ENCODE results near the gene NRN1. TPM values are rescaled to one million over a fixed set of nuclear protein-coding genes. Genes with fewer than 3 reads are reported as not detected.
A peak's percentile ranks its signal among the peaks of the same experiment; 100 is the strongest.

Gene NRN1
- total and polyA plus RNA-seq, 2 donors (not counting 1 experiment from before 2014, with no cell fraction given), result 0.12 TPM; not detected in 1

DNA sequence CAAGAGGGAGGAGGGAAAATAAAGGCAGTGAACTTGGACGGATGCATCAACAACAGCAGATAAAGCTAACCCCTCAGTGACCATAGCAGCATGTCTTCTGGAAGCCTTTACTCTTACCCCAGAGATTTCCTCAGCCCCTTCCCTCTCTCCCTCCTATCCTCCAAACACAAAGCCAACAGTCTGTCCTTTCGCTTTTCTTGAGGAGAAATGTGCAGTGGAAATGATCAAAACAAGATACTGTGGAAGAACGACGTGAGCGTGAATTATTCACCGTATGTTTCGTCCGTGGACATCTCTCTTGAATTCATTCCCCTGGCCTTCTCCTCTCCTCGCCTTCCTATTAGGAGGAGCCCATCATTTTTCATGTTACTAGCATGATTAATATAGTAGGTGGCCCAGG is 8.5 kb downstream of the NRN1 start:
- H3K9ac ChIP-seq (ENCODE audit: insufficient read depth, low read length), result no peak overlapping the region
- no peak overlapping the region for H3K27ac ChIP-seq (ENCODE audit: insufficient read depth, low read length)
- no peaks in the 10 kb centered on the region for H3K36me3 ChIP-seq (ENCODE audit: control insufficient read depth, insufficient read depth, low read length)
- H4K20me1 ChIP-seq (ENCODE audit: control insufficient read depth, extremely low read depth, insufficient read depth, low read length), result no peaks in the 10 kb centered on the region
- peaks cover 73% of the 10 kb centered on the region for H3K27me3 ChIP-seq (ENCODE audit: control insufficient read depth, insufficient read depth, low read length)
- no peaks in the 10 kb centered on the region for H3K9me3 ChIP-seq (ENCODE audit: control insufficient read depth, insufficient read depth, low read depth, low read length)
- H3K4me3 ChIP-seq (replicated peaks in 1 of 4; ENCODE audit: control extremely low read depth in 1 of 4, insufficient read depth in 1 of 4, low read depth in 3 of 4, low read length in 4 of 4), result peak overlapping the region in 1 of 4 experiments; percentile 10
- no peaks in the 10 kb centered on the region for H3K79me2 ChIP-seq (ENCODE audit: control insufficient read depth, insufficient read depth, low read length)
- H3K4me2 ChIP-seq (ENCODE audit: extremely low read depth, insufficient read depth, low read length), result no peak overlapping the region
- no peak for DNase-seq (ENCODE audit: low read depth in 2 of 2)
- TF ChIP-seq, protein P1, sequence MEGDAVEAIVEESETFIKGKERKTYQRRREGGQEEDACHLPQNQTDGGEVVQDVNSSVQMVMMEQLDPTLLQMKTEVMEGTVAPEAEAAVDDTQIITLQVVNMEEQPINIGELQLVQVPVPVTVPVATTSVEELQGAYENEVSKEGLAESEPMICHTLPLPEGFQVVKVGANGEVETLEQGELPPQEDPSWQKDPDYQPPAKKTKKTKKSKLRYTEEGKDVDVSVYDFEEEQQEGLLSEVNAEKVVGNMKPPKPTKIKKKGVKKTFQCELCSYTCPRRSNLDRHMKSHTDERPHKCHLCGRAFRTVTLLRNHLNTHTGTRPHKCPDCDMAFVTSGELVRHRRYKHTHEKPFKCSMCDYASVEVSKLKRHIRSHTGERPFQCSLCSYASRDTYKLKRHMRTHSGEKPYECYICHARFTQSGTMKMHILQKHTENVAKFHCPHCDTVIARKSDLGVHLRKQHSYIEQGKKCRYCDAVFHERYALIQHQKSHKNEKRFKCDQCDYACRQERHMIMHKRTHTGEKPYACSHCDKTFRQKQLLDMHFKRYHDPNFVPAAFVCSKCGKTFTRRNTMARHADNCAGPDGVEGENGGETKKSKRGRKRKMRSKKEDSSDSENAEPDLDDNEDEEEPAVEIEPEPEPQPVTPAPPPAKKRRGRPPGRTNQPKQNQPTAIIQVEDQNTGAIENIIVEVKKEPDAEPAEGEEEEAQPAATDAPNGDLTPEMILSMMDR (conservative IDR thresholded peaks at IDR 0.05 in 1 of 2, IDR thresholded peaks at IDR 0.05 in 1 of 2; ENCODE audit: low read depth in 1 of 2, low read length in 2 of 2), result no peak
- no peak for TF ChIP-seq EZH2 (IDR thresholded peaks at IDR 0.05; ENCODE audit: low read length, missing control alignments)
- H3K4me1 ChIP-seq (ENCODE audit: control insufficient read depth, extremely low read depth, insufficient read depth, low read length), result no peaks in the 10 kb centered on the region
- H2AFZ ChIP-seq (ENCODE audit: low read length), result no peak overlapping the region

DNA sequence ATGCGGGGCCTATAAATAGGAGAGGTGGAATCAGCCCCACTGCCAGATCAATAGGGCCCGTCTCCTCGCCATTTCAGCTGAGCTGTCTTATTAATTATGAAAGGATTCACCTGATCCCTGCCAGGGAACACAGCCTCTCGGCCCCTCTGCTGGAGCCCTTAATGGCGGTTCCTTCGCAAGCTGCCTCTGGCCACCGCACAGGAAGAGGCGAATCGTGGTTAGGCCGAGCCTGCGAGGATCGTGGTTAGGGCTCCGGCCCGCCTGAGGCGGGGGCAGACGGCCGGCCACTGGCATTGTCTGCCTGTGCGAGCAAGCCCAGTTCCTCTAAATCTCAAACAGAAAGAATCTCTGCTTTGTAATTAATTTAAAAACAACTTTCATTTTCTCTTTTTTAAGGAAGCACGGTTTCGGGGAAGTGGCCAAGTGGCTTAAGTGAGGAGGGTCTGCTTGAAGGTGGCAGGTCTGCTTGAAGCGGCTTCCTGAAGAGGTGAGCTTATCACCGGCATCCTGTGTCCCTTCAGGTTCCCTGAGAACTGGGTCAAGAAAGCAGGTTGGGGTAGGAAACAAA is 9.2 kb downstream of the NRN1 start:
- H3K36me3 ChIP-seq (ENCODE audit: control insufficient read depth, insufficient read depth, low read length), result no peaks in the 10 kb centered on the region
- H2AFZ ChIP-seq (ENCODE audit: low read length), result peak overlapping the region; percentile 29
- H3K4me1 ChIP-seq (ENCODE audit: control insufficient read depth, extremely low read depth, insufficient read depth, low read length), result no peaks in the 10 kb centered on the region
- H4K20me1 ChIP-seq (ENCODE audit: control insufficient read depth, extremely low read depth, insufficient read depth, low read length), result no peaks in the 10 kb centered on the region
- H3K27me3 ChIP-seq (ENCODE audit: control insufficient read depth, insufficient read depth, low read length), result peaks cover 72% of the 10 kb centered on the region
- DNase-seq (ENCODE audit: low read depth in 2 of 2), result no peak
- H3K27ac ChIP-seq (ENCODE audit: insufficient read depth, low read length), result no peak overlapping the region
- H3K4me3 ChIP-seq (replicated peaks in 1 of 4; ENCODE audit: control extremely low read depth in 1 of 4, insufficient read depth in 1 of 4, low read depth in 3 of 4, low read length in 4 of 4), result peak overlapping the region; percentile 16 to 73 (median 24)
- H3K9me3 ChIP-seq (ENCODE audit: control insufficient read depth, insufficient read depth, low read depth, low read length), result no peaks in the 10 kb centered on the region
- no peak overlapping the region for H3K9ac ChIP-seq (ENCODE audit: insufficient read depth, low read length)
- H3K4me2 ChIP-seq (ENCODE audit: extremely low read depth, insufficient read depth, low read length), result peak overlapping the region; percentile 77
- no peak for TF ChIP-seq EZH2 (IDR thresholded peaks at IDR 0.05; ENCODE audit: low read length, missing control alignments)
- TF ChIP-seq, protein P1 (conservative IDR thresholded peaks at IDR 0.05 in 1 of 2, IDR thresholded peaks at IDR 0.05 in 1 of 2; ENCODE audit: low read depth in 1 of 2, low read length in 2 of 2), result no peak
- no peaks in the 10 kb centered on the region for H3K79me2 ChIP-seq (ENCODE audit: control insufficient read depth, insufficient read depth, low read length)

DNA sequence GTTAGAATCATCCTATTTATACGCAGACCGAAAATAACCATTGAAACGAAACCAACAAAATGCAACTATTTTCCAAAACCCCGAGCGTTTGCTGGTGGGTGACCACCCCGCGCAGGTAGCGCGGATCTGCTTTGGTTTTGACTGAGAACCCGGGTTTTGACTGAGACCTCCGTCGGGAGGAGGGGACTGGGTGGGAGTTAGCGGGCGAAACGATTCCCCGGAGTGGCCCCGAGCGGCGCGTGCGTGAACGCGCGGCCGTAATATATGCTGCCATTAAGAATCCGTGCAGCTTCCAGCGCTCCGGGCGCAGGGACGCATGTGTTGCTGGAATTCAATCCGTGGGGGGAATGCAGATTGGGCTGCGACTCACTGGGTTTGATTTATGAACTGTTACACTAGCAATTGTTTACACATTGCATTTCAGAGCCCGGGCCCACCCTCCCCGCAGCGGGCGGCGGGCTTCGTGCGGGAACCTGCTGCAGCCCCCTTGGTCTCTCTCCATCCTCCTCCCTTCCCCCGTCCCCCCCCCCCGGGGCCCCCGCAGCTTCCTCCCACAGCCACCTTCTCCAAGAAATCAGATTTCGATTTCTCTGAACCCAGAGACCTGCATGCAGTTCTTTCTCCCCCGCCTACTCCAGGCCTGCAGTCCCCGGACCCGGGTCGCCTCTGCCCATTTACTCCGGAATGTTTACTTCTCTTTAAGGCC is 9.9 kb downstream of the NRN1 start:
- Histone ChIP-seq H3K9ac (ENCODE audit: insufficient read depth, low read length) (peak overlapping the region; percentile 29), H3K27me3 (ENCODE audit: control insufficient read depth, insufficient read depth, low read length) (peaks cover 67% of the 10 kb centered on the region), H3K4me2 (ENCODE audit: extremely low read depth, insufficient read depth, low read length) (peak overlapping the region; percentile 81), H4K20me1 (ENCODE audit: control insufficient read depth, extremely low read depth, insufficient read depth, low read length) (no peaks in the 10 kb centered on the region), H3K27ac (ENCODE audit: insufficient read depth, low read length) (no peak overlapping the region), H3K36me3 (ENCODE audit: control insufficient read depth, insufficient read depth, low read length) (no peaks in the 10 kb centered on the region), H3K4me3 (replicated peaks in 1 of 4; ENCODE audit: control extremely low read depth in 1 of 4, insufficient read depth in 1 of 4, low read depth in 3 of 4, low read length in 4 of 4) (peak overlapping the region; percentile 73 to 92 (median 82)), H2AFZ (ENCODE audit: low read length) (peak overlapping the region; percentile 95), H3K9me3 (ENCODE audit: control insufficient read depth, insufficient read depth, low read depth, low read length) (no peaks in the 10 kb centered on the region), H3K4me1 (ENCODE audit: control insufficient read depth, extremely low read depth, insufficient read depth, low read length) (no peaks in the 10 kb centered on the region), H3K79me2 (ENCODE audit: control insufficient read depth, insufficient read depth, low read length) (no peaks in the 10 kb centered on the region)
- no peak for DNase-seq (ENCODE audit: low read depth in 2 of 2)
- no peak for TF ChIP-seq EZH2 (IDR thresholded peaks at IDR 0.05; ENCODE audit: low read length, missing control alignments)
- TF ChIP-seq, protein P1 (conservative IDR thresholded peaks at IDR 0.05 in 1 of 2, IDR thresholded peaks at IDR 0.05 in 1 of 2; ENCODE audit: low read depth in 1 of 2, low read length in 2 of 2), result no peak
